Measurements from ENCODE around the gene BTN2A1.

GRCh38 chr6:26471970-26472369, 14.2 kb downstream of the BTN2A1 start:
- no peak for TF ChIP-seq CTCF (IDR thresholded peaks at IDR 0.05)
- TF ChIP-seq POLR2A (IDR thresholded peaks at IDR 0.05), result no peak
